Fibroblast of upper back skin (primary cell): ENCODE results near the gene VPS9D1.

Experiments used
- DNase-seq: peaks from one replicate; pipeline ENCODE4 v3.0.0-alpha.2; 2013

The VPS9D1 gene, protein sequence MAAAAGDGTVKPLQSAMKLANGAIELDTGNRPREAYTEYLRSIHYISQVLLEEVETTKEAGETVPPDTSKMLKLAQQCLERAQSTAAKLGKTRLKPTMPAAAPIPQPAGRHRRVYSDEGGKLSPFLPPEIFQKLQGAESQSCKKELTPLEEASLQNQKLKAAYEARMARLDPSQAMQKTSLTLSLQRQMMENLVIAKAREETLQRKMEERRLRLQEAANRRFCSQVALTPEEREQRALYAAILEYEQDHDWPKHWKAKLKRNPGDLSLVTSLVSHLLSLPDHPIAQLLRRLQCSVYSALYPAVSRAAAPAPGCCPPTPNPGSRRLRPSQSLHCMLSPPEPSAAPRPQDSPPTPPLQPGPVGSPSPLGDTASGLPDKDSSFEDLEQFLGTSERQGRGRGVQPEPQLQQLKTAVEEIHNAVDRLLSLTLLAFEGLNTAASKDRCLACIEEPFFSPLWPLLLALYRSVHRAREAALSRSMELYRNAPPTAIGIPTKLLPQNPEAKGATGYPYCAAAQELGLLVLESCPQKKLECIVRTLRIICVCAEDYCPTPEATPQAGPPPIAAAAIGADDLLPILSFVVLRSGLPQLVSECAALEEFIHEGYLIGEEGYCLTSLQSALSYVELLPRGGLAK

DNA sequence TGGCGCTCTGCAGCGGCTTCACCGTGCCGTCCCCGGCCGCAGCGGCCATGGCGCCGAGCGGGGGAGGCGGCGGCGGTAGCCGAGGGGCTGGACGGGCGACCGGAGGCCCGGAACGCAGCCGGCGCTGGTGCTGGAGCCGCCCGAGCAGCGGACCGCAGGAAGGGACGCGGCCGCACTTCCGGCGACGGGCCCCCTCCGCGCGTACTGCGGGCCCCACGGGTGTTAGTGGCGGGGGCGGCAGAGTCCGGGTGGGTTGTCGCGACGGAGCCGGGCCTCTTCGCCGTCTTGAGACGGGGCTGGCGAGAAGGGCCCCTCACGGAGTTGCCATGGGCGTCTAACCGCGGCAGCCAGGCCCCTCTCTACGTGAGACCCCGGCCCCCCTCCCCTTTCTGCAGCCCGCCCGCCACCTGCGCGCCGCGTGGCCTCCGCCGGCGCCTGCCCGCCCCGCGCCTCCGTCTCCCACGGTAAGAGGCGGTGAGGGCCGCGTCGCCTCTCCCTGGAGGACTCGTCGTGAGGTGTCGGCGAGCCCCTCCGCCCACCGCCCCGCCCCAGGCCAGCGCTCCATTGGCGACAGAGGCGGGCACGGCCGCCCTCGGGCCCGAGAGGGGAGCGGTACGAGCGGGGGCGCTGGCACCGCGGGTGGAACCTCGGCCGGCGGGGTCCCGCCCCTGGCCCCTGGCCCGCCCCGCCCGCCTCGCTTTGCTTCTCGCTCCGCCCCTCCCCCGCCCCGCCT is at the start of gene VPS9D1, which contains the start of gene ZNF276:
Gene VPS9D1, minus strand, starts transcription at position 86 of the 733 bp plus-strand sequence. Its CDS starts 37 bp downstream, at position 49.
Gene ZNF276, plus strand, starts transcription at position 725 of the 733 bp plus-strand sequence. CDS start 104 bp downstream, outside the sequence.
- peak; percentile 67 for DNase-seq

GRCh38 chr16:89770367-89770766 is 49.7 kb upstream of the VPS9D1 start:
- DNase-seq: no peak

DNA sequence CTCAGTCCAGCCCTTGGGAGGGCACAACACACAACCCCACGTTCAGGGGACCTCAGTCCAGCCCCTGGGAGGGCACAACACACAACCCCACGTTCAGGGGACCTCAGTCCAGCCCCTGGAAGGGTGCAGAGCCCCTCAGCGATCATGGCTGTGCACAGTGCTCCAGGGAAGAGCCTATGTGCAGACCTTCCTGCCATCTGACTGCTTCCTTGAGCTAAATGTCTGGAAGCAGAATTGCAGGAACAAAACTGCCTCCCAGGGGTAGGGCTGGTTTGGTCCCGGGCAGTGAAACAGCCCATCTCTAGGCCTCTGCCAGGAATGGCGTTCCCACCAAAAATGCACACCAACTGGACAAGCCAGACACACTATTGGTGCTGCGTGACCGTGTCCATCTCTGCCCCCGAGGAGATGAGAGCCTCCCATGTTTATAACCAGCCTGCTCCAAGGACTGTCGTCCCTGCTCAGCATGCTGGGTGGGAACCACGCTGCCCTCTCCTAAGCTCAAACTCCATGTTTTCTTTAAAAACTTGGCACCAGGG is 44.7 kb upstream of the VPS9D1 start:
- no peak for DNase-seq

DNA sequence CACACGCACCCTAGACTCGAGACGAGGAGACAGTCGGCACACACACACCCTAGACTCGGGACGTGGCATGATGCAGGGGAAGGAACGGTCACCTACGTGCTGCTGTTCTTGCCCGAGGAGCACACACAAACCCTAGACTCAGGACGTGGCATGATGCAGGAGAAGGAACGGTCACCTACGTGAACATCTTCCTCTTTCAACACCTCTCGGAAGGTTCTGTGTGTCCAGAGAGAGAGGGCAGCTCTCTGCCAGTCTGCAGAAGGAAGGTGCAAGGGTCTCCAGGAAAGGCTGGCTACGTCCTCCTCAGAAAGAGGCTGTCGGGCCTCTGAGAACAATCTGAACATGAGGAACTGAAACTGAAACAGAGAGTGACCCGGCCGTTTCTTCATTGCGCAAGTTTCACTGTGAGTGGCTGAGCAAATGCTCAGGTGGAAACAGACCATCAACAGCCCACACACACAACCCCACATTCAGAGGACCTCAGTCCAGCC is 44.1 kb upstream of the VPS9D1 start:
- DNase-seq: no peak

- DNase-seq: no peak
Observed at GRCh38 chr16:89761304-89761922, 40.7 kb upstream of the VPS9D1 start.

- no peak for DNase-seq
Observed at GRCh38 chr16:89759746-89760340, 39.1 kb upstream of the VPS9D1 start.

DNA sequence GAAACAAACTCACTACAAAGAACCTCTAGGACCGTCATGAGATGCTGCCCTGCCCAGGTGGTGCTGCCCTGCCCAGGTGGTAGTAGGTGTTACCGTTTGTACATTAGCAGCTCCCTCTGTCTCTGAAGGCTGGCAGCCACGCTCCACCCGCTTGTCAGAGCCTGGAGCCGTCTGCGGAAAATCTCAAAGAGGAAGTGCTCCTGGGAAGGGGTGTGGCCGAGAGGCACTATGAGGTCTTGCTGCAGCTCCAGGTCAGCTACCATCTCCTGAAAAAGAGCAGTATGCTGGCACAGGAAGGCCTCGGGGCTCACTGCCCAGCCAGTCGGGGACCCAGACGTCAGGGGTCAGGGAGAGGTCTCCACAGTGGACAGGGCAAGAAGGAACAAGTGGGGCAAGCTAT is 28.9 kb upstream of the VPS9D1 start:
- no peak for DNase-seq

DNA sequence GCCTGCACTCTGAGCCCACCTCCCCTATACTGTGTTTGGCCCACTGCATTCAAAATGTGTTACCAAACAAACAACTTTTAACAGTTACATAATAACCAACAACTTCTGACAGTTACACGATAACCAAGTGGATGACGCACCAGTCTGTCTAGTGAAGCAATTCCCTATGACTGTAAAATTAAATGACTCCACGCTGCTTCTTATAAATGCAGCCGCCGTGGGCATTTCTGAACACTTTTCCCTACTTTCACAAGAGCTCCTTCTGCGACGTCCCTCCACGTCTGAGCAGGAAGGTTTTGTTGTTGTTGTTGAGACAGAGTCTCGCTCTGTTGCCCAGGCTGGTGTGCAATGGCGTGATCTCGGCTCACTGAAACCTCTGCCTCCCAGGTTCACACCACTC is 28.2 kb upstream of the VPS9D1 start:
- no peak for DNase-seq

- DNase-seq: no peak
Observed at GRCh38 chr16:89748076-89748475, 27.4 kb upstream of the VPS9D1 start.

DNA sequence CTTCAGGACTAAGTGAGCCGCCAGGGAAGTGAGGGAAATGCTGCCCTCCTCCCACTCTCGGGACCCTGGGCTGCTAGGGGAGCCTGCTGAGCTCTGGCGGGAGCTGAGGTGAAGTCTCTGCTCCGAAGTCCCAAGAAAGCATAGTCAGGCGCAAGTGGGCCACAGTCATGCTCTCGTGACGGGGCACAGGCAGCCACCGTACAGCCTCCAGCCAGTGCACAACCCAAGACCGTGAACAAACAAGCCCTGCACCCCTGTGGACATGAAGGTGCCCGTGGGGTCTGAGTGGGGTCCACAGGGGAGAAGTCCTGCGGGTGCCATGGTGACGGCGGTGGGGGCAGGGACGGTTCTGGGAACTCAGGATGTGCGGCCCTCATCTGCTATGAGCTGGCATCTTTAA is 25.3 kb upstream of the VPS9D1 start:
- DNase-seq: no peak

DNA sequence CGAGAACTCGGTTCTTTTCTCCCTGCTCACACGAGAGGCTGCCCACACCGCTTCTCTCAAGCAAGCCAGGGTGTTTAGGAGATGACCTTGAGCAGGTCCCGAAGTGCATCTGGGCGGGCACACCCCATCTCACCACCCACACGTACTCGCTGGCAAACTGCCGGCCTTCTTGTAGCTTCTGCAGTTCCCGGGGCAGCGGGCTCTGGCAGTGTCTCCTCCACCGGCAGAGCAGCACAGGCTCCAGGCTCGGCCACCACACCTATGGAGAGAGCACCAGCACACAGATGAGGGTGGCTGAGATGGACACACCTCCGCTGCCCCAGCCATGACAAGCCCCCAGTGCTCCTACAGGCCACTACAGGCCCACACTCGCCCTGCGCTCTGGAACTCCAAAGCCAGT is 24.1 kb upstream of the VPS9D1 start:
- no peak for DNase-seq

GRCh38 chr16:89742948-89743347 is 22.2 kb upstream of the VPS9D1 start:
- no peak for DNase-seq

DNA sequence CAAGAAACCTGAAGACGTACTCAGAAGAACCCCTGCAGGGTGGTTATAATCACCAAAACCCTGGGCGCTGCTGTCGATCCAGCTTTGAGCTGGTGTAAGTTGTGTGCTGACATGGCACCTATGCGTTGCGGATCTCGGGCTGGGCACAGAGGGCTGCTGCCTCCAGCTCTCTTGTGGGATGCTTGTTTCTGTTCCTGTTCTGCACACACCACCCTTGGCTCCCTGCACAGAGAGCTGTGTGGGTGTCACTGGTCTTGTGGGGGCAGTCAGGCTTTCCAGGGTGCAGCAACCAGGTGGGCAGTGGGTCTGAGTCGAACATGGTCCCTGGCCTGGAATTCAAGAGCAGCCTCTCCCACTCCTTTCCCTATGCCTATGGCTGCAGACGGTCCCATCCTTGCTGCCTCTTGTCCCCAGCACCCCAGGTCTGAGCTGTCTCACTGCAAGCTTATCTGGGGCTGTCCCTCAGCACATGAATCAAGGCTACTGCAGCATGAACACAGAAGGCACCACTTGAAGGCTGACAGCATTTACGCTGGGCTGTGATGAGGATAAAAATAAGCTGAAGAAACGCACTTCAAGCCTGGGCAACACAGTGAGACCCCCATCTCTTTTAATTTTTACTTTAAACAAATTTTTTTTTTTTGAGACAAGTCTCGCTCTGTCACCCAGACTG is 20.8 kb upstream of the VPS9D1 start:
- no peak for DNase-seq

GRCh38 chr16:89739383-89739782 is 18.7 kb upstream of the VPS9D1 start:
- DNase-seq: no peak

DNA sequence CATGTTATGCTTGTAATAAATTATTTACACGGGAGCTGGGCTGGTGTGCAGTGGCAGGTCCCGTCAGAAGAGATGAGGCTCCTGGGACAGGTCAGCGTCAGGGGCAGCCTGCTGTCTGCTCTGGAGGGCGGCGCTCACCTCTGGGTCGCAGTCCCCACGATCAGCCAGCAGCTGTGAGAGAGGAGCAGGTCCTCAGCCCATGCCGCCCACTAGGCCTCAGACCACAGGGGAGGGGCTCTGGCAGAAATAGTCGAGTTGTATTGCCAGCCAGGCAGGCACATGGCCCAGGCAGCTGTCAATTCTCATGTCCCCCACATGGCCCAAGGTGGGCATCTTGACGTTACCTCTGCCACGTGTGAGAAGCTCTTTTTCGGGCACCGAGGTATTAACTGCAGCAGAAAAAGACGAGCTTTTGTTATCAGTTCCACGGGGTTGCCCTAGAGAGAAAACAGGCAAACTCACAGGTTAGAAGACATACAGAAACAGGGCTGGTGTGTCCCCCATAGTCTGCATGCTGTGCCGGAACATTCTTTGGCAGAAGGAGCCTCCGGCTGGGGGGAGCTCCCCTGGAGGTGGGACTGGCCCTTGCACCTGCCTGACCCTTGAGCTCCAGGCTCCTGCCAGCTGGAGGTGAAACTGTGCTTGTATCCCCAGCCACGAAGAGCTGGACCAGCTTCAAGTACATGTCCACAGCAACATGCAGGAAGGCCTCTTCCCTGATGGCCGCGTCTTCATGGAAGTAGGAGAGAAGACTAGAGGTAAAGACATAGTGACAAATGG is 18.0 kb upstream of the VPS9D1 start:
- no peak for DNase-seq

DNA sequence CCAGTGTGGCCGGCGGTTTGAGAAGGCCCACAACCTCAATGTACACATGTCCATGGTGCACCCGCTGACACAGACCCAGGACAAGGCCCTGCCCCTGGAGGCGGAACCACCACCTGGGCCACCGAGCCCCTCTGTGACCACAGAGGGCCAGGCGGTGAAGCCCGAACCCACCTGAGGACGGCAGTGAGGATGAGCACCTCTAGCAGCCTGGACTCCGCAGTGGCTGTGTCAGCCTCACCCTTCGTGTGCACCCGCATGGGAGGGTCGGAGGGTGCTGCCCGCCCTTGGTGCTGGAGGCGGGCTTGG is 17.3 kb upstream of the VPS9D1 start:
- no peak for DNase-seq

DNA sequence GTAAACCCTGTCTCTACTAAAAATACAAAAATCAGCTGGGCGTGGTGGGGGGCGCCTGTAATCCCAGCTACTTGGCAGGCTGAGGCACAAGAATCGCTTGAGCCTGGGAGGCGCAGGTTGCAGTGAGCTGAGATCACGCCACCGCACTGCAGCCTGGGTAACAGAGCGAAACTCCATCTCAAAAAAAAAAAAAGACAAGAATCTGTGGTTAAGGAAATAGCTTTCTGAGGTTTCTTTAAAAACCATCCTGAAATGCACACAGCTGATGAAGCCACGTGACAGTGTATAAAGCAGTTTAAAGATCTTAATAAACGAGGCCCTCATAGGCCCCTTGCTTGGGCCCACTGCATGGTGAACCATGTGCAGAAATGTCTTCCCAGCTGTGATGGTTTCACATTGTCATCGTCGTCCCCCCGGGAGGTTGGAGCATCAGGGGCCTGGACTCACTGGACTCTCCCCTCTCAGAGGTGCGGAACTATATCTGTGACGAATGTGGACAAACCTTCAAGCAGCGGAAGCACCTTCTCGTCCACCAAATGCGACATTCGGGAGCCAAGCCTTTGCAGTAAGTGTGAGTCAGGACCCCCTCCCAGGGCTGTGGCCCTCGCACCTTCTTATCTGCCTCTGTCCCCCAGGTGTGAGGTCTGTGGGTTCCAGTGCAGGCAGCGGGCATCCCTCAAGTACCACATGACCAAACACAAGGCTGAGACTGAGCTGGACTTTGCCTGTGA is 16.8 kb upstream of the VPS9D1 start:
- DNase-seq: no peak

GRCh38 chr16:89736554-89736953 is 15.9 kb upstream of the VPS9D1 start:
- DNase-seq: no peak

DNA sequence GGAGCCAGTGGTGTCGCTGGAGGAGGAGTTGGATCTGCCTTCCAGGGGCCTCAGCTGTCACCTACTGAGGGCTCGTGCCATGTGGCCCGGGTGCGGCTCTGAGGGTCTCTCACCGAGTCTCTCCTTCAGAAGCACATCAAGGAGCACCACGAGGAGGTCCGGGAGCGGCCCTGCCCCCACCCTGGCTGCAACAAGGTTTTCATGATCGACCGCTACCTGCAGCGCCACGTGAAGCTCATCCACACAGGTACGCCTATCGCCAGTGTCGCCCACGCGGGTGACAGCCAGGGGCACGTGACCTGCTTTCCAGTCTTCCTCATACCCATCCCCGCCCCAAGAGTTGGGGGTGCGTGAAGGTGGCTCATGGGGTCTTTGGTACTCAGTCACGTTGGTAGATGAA is 13.1 kb upstream of the VPS9D1 start:
- no peak for DNase-seq

DNA sequence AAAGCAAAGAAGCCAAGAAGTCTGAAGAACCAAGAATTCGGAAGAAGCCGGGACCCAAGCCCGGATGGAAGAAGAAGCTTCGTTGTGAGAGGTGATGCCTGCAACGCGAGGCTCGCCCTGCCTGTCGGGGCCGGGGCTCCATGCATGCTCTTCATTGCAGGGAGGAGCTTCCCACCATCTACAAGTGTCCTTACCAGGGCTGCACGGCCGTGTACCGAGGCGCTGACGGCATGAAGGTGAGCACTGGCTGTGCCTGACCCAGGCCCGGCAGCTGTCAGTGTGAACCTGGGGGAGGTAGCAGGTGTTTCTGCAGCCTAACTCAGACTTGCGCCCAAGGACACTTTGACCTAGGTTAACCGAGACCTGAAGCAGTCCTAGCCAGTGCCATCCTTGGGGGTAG is 12.6 kb upstream of the VPS9D1 start:
- DNase-seq: no peak

DNA sequence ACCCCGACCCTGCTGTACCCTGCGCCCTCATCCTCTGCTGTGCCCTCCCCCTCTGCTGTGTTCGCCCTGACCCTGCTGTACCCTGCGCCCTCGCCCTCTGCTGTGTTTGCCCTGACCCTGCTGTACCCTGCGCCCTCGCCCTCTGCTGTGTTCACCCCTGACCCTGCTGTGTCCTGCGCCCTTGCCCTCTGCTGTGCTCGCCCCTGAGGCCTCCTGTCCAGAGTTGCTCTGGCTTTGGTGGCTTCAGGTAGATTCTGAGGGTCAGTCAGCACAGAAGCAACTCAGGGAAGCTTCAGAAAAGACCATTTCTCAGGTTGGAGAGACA is 12.2 kb upstream of the VPS9D1 start:
- no peak for DNase-seq
